ENCODE measurements around the gene SIT1. TPM values are rescaled to one million over a fixed set of nuclear protein-coding genes. Genes with fewer than 3 reads are reported as not detected.
A peak's percentile ranks its signal among the peaks of the same experiment; 100 is the strongest.

SIT1 gene
- total and polyA plus RNA-seq, 10 donors = 24.2 to 82.7 (median 41.1) TPM

- no peak for DNase-seq
- H3K4me1 ChIP-seq = peaks cover 0 to 54% (median 15%) of the 10 kb centered on the region in 6 donors
These were observed 34.8 kb upstream of the SIT1 start for GRCh38 chr9:35685506-35685905.

GRCh38 chr9:35684921-35685320 is 34.2 kb upstream of the SIT1 start:
- no peak overlapping the region for H3K4me3 ChIP-seq
- no peak overlapping the region for H3K27ac ChIP-seq

More at GRCh38 chr9:35685506-35685905, 34.8 kb upstream of the SIT1 start:
- peaks cover 0 to 39% (median 7%) of the 10 kb centered on the region in 6 donors for H3K36me3 ChIP-seq
- TF ChIP-seq CTCF (IDR thresholded peaks at IDR 0.05 in 8 of 11, conservative IDR thresholded peaks at IDR 0.05 in 3 of 11) (no peak), POLR2AphosphoS5 (IDR thresholded peaks at IDR 0.05) (peak in 2 of 3 donors; percentile 34 to 63), POLR2A (IDR thresholded peaks at IDR 0.05) (no peak)
- H3K4me3 ChIP-seq = no peak overlapping the region
- H3K9me3 ChIP-seq = no peaks in the 10 kb centered on the region
- WGBS, 5 donors = 73 to 94% (median 82%) methylated on average over 13 of the region's 13 CpGs
- no peak overlapping the region for H3K27ac ChIP-seq
- H3K27me3 ChIP-seq (replicated peaks in 1 of 7) = peaks cover 0 to 7% (median 0%) of the 10 kb centered on the region in 7 donors
- intact Hi-C loops (cut with DNase I; ENCODE audit: low total_unique reads) = no loop called here

GRCh38 chr9:35683323-35683722 is 32.6 kb upstream of the SIT1 start:
- Histone ChIP-seq H3K27me3 (replicated peaks in 1 of 7) (no peaks in the 10 kb centered on the region), H3K4me3 (no peak overlapping the region), H3K4me1 (peaks cover 0 to 35% (median 4%) of the 10 kb centered on the region in 6 donors), H3K9me3 (no peaks in the 10 kb centered on the region), H3K36me3 (peaks cover 0 to 39% (median 7%) of the 10 kb centered on the region in 6 donors), H3K27ac (no peak overlapping the region)
- TF ChIP-seq POLR2A (IDR thresholded peaks at IDR 0.05) = no peak
- TF ChIP-seq POLR2AphosphoS5 (IDR thresholded peaks at IDR 0.05) = no peak
- TF ChIP-seq CTCF (IDR thresholded peaks at IDR 0.05 in 8 of 11, conservative IDR thresholded peaks at IDR 0.05 in 3 of 11) = no peak
- DNase-seq = peak; percentile 6
- 71 to 89% (median 85%) methylated on average over 2 of the region's 2 CpGs for WGBS, 5 donors
- intact Hi-C loops (cut with DNase I; ENCODE audit: low total_unique reads) = no loop called here

More at GRCh38 chr9:35684921-35685320, 34.2 kb upstream of the SIT1 start:
- WGBS, 5 donors = 93 to 97% (median 95%) methylated on average over 7 to 10 of the region's 10 CpGs
- peak; percentile 47 for DNase-seq
- H3K36me3 ChIP-seq = peaks cover 0 to 39% (median 7%) of the 10 kb centered on the region in 6 donors
- no peaks in the 10 kb centered on the region for H3K9me3 ChIP-seq
- peaks cover 0 to 51% (median 10%) of the 10 kb centered on the region in 6 donors for H3K4me1 ChIP-seq
- intact Hi-C loops (cut with DNase I; ENCODE audit: low total_unique reads) = no loop called here
- peaks cover 0 to 4% (median 0%) of the 10 kb centered on the region in 7 donors for H3K27me3 ChIP-seq (replicated peaks in 1 of 7)
- TF ChIP-seq POLR2A (IDR thresholded peaks at IDR 0.05) (no peak), CTCF (IDR thresholded peaks at IDR 0.05 in 8 of 11, conservative IDR thresholded peaks at IDR 0.05 in 3 of 11) (no peak), POLR2AphosphoS5 (IDR thresholded peaks at IDR 0.05) (no peak)

GRCh38 chr9:35682520-35683315 is 32.0 kb upstream of the SIT1 start:
- no peak for TF ChIP-seq POLR2A (IDR thresholded peaks at IDR 0.05)
- TF ChIP-seq CTCF (IDR thresholded peaks at IDR 0.05 in 8 of 11, conservative IDR thresholded peaks at IDR 0.05 in 3 of 11) = no peak
- no peak for TF ChIP-seq POLR2AphosphoS5 (IDR thresholded peaks at IDR 0.05)
- peak; percentile 34 for DNase-seq
- Histone ChIP-seq H3K9me3 (no peaks in the 10 kb centered on the region), H3K4me1 (peaks cover 0 to 29% (median 4%) of the 10 kb centered on the region in 6 donors), H3K4me3 (no peak overlapping the region), H3K36me3 (peaks cover 0 to 39% (median 7%) of the 10 kb centered on the region in 6 donors), H3K27ac (no peak overlapping the region), H3K27me3 (replicated peaks in 1 of 7) (no peaks in the 10 kb centered on the region)
- intact Hi-C loops (cut with DNase I; ENCODE audit: low total_unique reads) = no loop called here
- 83 to 94% (median 91%) methylated on average over 10 of the region's 10 CpGs for WGBS, 5 donors

All from spleen (tissue), 11 donors.